Measurements from ENCODE around the gene OPALIN.

DNA sequence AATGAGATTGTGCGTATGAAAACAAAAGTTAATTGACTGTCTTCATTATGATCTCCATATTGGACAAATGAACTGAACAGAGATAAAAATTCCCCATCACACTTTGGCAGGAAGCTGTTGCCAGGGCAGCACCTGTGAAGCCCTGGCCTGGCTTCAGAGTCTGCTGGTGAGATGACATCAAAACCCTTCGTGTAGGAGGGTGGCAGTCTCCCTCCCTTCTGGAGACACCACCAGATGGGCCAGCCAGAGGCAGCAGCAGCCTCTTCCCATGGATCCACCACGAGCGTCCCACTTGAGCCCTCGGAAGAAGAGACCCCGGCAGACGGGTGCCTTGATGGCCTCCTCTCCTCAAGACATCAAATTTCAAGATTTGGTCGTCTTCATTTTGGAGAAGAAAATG is 54.6 kb downstream of the OPALIN start, which contains the start of gene DNTT:
- no peak for TF ChIP-seq RAD21 (IDR thresholded peaks at IDR 0.05; ENCODE audit: low read depth)
- TF ChIP-seq YY1 (IDR thresholded peaks at IDR 0.05; ENCODE audit: low read depth): no peak
- no peak for TF ChIP-seq ZBTB7A (IDR thresholded peaks at IDR 0.05; ENCODE audit: low read depth)
- no peak for TF ChIP-seq TEAD4 (IDR thresholded peaks at IDR 0.05)
- TF ChIP-seq REST (IDR thresholded peaks at IDR 0.05; ENCODE audit: low read depth): no peak
- TF ChIP-seq EP300 (IDR thresholded peaks at IDR 0.05; ENCODE audit: borderline replicate concordance): no peak
- TF ChIP-seq, protein P1, sequence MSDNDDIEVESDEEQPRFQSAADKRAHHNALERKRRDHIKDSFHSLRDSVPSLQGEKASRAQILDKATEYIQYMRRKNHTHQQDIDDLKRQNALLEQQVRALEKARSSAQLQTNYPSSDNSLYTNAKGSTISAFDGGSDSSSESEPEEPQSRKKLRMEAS (IDR thresholded peaks at IDR 0.05): no peak
- TF ChIP-seq EGR1 (IDR thresholded peaks at IDR 0.05): no peak

All from Ishikawa (cell line).